ENCODE data around the gene ZC3HAV1. TPM values are rescaled to one million over a fixed set of nuclear protein-coding genes. Genes with fewer than 3 reads are reported as not detected.

The ZC3HAV1 gene
- total RNA-seq, 4 donors from 2014 or later, result 43.4 to 59.7 (median 50.2) TPM

DNA sequence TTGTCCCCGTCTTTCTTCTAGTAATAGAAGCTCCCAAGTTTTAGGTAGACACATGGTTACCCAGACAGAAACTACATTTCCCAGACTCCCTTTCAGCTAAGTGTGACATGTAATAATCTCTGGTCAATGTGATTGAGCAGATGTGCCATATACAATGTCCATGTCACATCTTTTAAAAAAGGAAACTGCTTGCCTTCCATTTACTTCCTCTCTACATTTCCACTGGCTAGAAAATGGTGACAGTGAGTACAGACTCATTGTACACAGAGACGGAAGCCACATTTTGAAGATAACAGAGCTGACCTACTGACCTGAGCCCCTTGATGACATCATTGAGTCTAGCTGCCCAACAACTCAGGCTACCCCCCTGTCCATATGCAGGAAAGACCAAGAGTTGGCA is 21.3 kb downstream of the ZC3HAV1 start:
- no peak overlapping the region for H3K27ac ChIP-seq
- TF ChIP-seq, protein P1, sequence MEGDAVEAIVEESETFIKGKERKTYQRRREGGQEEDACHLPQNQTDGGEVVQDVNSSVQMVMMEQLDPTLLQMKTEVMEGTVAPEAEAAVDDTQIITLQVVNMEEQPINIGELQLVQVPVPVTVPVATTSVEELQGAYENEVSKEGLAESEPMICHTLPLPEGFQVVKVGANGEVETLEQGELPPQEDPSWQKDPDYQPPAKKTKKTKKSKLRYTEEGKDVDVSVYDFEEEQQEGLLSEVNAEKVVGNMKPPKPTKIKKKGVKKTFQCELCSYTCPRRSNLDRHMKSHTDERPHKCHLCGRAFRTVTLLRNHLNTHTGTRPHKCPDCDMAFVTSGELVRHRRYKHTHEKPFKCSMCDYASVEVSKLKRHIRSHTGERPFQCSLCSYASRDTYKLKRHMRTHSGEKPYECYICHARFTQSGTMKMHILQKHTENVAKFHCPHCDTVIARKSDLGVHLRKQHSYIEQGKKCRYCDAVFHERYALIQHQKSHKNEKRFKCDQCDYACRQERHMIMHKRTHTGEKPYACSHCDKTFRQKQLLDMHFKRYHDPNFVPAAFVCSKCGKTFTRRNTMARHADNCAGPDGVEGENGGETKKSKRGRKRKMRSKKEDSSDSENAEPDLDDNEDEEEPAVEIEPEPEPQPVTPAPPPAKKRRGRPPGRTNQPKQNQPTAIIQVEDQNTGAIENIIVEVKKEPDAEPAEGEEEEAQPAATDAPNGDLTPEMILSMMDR (IDR thresholded peaks at IDR 0.05), result no peak
- TF ChIP-seq POLR2A (IDR thresholded peaks at IDR 0.05), result no peak
- H3K27me3 ChIP-seq, result no peaks in the 10 kb centered on the region
- intact Hi-C loops (cut with DNase I), result no loop called here
- H3K4me1 ChIP-seq, result peaks cover 0 to 8% of the 10 kb centered on the region in 2 donors
- H3K36me3 ChIP-seq, result peaks cover 27 to 35% of the 10 kb centered on the region in 2 donors
- no peaks in the 10 kb centered on the region for H3K9me3 ChIP-seq
- DNase-seq, result no peak
- H3K4me3 ChIP-seq (replicated peaks in 1 of 3), result no peak overlapping the region
- 95 to 98% methylated on average over 2 of the region's 2 CpGs for WGBS, 2 donors

DNA sequence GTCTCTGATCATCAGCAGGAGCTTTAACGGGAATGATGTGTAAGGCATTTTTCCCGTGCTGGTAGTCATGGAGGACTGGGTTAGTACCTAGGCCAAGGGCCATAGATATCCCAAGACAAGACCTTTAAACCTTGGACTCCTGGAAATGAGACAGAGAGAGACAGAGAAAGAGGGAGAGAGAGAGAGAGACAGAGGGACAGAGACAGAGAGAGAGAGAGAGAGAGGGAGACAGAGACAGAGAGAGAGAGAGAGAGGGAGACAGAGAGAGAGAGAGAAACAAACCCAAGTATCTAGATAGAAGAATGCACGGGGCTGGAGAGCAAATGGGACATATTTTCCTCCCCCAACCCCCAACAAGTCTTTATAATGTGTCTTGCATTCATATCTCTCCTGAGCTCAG is 22.3 kb downstream of the ZC3HAV1 start:
- H3K36me3 ChIP-seq, result peaks cover 31 to 37% of the 10 kb centered on the region in 2 donors
- intact Hi-C loops (cut with DNase I), result no loop called here
- no peak for DNase-seq
- no peak overlapping the region for H3K4me3 ChIP-seq (replicated peaks in 1 of 3)
- H3K9me3 ChIP-seq, result no peaks in the 10 kb centered on the region
- 96 to 98% methylated on average over 3 of the region's 3 CpGs for WGBS, 2 donors
- peaks cover 0 to 2% of the 10 kb centered on the region in 2 donors for H3K4me1 ChIP-seq
- no peaks in the 10 kb centered on the region for H3K27me3 ChIP-seq
- TF ChIP-seq, protein P1 (IDR thresholded peaks at IDR 0.05), result no peak
- TF ChIP-seq POLR2A (IDR thresholded peaks at IDR 0.05), result no peak
- H3K27ac ChIP-seq, result no peak overlapping the region

DNA sequence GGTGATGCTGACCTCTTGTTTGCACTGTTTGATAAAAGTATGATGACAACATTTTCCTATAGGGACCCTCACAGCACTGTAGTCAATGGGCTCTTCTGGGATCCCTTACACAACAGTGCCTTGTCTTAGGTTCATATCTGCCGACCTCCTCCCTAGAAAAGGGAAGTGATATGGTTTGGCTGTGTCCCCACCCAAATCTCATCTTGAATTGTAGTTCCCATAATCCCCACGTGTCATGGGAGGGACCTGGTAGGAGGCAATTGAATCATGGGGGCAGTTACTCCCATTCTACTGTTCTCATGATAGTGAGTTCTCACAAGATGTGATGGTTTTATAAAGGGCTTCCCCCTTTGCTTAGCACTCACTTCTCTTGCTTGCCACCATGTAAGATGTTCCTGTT is 23.1 kb downstream of the ZC3HAV1 start:
- H3K4me1 ChIP-seq, result no peaks in the 10 kb centered on the region
- no peaks in the 10 kb centered on the region for H3K27me3 ChIP-seq
- intact Hi-C loops (cut with DNase I), result no loop called here
- TF ChIP-seq, protein P1 (IDR thresholded peaks at IDR 0.05), result no peak
- no peak for TF ChIP-seq POLR2A (IDR thresholded peaks at IDR 0.05)
- WGBS, 2 donors, result 83 to 86% methylated on average over 2 of the region's 2 CpGs
- H3K9me3 ChIP-seq, result no peaks in the 10 kb centered on the region
- H3K4me3 ChIP-seq (replicated peaks in 1 of 3), result no peak overlapping the region
- no peak for DNase-seq
- no peak overlapping the region for H3K27ac ChIP-seq
- H3K36me3 ChIP-seq, result peaks cover 31 to 37% of the 10 kb centered on the region in 2 donors

- no peak for TF ChIP-seq POLR2A (IDR thresholded peaks at IDR 0.05)
- TF ChIP-seq, protein P1 (IDR thresholded peaks at IDR 0.05), result no peak
- peaks cover 45 to 47% of the 10 kb centered on the region in 2 donors for H3K36me3 ChIP-seq
- no peaks in the 10 kb centered on the region for H3K27me3 ChIP-seq
- no peaks in the 10 kb centered on the region for H3K9me3 ChIP-seq
- 90 to 94% methylated on average over 5 of the region's 5 CpGs for WGBS, 2 donors
- H3K4me3 ChIP-seq (replicated peaks in 1 of 3), result no peak overlapping the region
- intact Hi-C loops (cut with DNase I), result no loop called here
- DNase-seq, result no peak
- no peak overlapping the region for H3K27ac ChIP-seq
- H3K4me1 ChIP-seq, result no peaks in the 10 kb centered on the region
Measured at GRCh38 chr7:139084709-139085108, 24.8 kb downstream of the ZC3HAV1 start.

- no peak overlapping the region for H3K27ac ChIP-seq
- intact Hi-C loops (cut with DNase I), result no loop called here
- no peaks in the 10 kb centered on the region for H3K27me3 ChIP-seq
- no peak for DNase-seq
- TF ChIP-seq, protein P1 (IDR thresholded peaks at IDR 0.05), result no peak
- no peak for TF ChIP-seq POLR2A (IDR thresholded peaks at IDR 0.05)
- no peak overlapping the region for H3K4me3 ChIP-seq (replicated peaks in 1 of 3)
- H3K36me3 ChIP-seq, result peaks cover 42 to 61% of the 10 kb centered on the region in 2 donors
- no peaks in the 10 kb centered on the region for H3K9me3 ChIP-seq
- no peaks in the 10 kb centered on the region for H3K4me1 ChIP-seq
Measured at GRCh38 chr7:139081584-139081983, 27.9 kb downstream of the ZC3HAV1 start.

All from thyroid gland (tissue), 4 donors.